HG02884 (cell line): ENCODE results near the gene WNK2.

Experiments
- ATAC-seq: cut with Tn5 transposase; IDR thresholded peaks from one replicate; pipeline ENCODE4 v1.9.1; 2021; ENCODE audit warnings: mild to moderate bottlenecking, moderate library complexity; ENCODE audit not compliant: unreplicated experiment

Gene WNK2

GRCh38 chr9:93198117-93198837, 14.3 kb downstream of the WNK2 start:
- ATAC-seq = no peak

- no peak for ATAC-seq
Observed at GRCh38 chr9:93198838-93199625, 15.1 kb downstream of the WNK2 start.

DNA sequence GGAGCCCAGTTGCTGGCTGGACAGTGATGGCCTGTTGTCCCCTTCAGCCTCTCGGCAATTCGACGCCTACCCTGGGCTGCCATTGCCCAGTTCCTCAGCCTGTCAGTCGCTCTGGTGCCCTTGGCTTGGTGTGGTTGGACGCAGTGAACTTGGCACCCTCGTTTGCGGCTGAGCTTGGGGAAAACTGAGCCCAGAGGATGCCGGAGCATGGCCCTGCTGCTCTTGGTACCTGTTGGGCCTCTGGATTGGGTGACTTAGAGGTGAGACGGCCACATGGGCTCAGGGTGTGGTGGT, 16.5 kb downstream of the WNK2 start:
- ATAC-seq = no peak

DNA sequence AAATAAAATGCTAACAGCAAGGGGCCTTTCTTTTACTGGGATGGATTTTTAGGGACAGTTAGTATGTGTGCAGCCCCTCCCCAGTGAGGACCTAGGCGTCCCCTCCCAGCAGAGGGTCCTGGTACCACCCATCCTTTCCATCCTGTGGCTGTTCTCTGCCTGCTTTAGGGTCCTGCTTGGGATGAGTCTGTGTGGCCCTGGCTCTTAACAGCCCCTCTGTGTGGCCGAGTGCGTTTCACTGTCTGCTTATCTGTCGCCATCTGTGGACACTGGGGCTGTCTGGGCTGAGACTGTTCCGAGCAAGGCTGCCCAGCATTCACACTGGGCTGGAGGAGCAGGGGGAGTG, 17.0 kb downstream of the WNK2 start:
- ATAC-seq = no peak

DNA sequence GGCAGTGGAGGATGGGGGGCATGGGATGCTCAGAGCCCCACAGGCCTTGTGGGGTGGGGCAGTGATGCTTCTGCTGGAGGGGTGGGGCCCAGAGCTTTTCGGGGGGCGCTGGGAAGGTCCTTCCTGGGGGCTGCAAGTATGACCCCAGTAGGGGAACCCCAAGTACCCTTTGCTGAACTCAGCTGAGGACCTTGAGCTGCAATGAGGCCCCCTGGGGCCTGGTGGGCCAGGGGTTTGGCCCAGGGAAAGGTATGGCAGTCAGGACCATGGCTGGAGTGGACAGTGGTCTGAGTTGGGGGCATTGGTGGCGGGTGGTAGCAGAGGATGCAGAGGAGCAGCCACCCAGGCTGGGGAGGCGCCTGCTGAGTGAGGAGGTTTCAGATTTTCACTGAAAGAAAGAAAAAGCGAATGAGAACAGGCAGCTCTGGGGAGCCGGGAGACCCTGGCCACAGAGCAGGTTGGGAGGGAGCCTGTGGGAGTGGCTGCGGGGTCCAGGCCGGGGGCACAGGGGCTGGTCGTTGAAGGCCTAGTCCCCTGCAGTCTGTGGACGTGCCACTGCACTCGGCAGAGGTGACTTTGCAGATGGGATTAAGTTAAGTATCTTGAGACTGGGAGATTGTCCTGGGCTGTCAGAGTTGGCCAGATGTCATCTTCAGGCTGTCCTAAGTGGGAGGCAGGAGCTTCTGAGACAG, 19.2 kb downstream of the WNK2 start:
- no peak for ATAC-seq

GRCh38 chr9:93203718-93204469, 20.0 kb downstream of the WNK2 start:
- no peak for ATAC-seq

DNA sequence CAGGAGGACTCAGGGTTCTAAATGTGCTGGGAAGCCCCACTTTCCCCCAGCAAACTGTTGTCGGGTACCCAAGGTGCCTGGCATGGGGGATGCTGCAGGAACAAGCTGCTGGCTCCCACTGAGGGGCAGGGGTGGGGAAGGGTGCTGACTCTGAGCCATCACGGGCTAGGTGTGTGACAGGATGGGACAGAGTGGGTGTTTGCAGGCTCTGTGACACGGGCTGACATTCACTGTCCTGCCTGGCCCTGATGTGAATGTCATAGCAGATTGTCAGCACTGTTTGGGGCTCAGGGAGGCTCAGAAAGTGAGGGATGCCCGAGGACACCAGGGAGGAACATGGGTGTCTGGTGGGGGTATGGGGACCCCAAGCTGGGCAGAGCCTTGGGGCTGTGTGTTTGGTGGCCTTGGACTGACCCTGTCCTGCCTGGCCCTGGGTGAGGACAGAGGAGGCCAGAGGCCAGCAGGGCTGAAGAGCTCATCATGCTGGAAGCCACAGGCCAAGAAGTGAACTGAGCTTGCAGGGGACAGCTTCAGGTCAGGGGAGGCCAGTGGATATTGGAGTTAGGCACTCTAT, 20.6 kb downstream of the WNK2 start:
- ATAC-seq = no peak

GRCh38 chr9:93205045-93205768, 21.3 kb downstream of the WNK2 start:
- ATAC-seq = no peak

- no peak for ATAC-seq
Observed at GRCh38 chr9:93205896-93206575, 22.1 kb downstream of the WNK2 start.

GRCh38 chr9:93206576-93207155, 22.7 kb downstream of the WNK2 start:
- ATAC-seq = no peak

DNA sequence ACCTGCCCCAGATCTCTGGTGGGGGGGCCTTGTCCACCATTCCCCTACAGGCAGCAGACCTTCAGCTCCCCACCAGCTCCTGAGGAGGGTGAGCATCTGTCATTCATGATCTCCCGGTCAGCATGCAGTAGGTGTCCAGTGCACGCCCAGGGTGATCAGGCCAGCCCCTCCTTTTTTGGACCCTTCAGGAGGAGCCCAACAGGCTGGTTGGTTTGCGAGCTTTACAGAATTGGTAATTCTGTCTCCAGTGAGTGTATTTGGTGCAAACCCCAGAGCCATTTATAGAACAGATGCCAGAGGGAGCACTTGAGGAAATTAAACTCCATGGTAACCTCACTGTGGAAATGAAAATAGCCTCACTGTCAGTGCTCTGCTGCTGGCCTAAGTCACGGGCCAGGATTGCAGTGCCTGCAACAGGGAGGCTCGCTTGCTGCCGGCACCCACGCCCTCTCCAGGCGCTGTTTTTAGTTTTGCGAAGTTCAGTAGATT, 23.4 kb downstream of the WNK2 start:
- ATAC-seq = no peak

DNA sequence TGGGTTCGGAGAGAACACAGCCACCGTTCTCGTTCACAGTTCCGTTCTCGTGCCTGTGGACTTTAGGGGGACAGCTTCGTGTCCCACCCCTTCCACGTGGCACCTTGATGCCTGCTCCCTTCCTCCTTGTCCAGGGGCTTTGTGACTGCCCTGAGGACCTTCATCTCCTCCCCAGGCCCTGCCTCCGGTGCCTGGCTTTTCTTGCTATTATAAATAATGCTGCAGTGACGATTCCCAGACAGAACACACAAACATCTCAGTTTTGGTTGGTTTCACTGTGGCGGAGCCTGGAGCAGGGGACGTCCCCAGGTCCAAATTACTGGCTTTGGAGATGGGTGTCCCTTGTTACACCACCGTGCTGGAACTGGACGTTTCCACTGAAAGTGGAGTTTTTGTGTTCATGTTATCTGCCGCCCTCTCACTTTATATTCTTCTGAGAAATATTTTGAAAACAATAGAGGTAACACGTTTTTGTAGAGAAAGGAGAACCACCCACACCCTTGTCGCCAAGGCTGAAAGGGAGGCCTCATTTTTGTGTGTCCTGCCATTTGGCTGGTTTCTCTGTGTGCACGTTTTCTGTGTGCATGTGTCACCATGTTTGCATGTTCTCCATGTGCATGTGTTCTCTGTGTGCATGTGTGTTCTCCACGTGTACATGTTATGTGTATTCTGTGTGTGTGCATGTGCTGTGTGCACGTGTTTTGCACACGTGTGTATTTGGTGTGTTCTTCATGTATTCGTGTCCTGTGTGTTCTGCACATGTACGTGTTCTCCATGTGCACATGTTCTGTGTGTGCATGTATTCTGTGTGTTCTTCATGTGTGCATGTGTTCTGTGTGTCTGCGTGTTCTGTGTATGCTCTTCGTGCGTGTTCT, 24.2 kb downstream of the WNK2 start:
- no peak for ATAC-seq

DNA sequence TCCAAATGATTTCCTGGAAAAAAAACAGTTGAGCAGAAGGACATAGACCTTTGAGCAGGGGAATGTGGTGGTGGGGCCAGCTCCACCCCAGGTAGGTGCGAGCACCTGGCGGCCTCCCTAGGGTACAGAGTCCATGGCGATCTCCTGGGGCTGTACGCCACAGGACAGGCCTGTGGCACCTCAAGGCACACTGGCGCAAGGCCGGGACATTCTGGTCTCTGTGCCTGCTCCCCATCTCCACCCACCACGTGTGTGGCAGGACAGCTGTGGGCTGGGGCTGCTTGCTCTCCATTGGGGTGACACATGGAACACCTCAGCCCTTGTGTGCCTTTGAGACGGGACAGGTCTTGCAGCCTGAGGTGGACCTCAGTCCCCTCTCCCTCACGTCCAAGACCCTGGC, 25.2 kb downstream of the WNK2 start:
- ATAC-seq = no peak

GRCh38 chr9:93209576-93210323, 25.8 kb downstream of the WNK2 start:
- no peak for ATAC-seq

DNA sequence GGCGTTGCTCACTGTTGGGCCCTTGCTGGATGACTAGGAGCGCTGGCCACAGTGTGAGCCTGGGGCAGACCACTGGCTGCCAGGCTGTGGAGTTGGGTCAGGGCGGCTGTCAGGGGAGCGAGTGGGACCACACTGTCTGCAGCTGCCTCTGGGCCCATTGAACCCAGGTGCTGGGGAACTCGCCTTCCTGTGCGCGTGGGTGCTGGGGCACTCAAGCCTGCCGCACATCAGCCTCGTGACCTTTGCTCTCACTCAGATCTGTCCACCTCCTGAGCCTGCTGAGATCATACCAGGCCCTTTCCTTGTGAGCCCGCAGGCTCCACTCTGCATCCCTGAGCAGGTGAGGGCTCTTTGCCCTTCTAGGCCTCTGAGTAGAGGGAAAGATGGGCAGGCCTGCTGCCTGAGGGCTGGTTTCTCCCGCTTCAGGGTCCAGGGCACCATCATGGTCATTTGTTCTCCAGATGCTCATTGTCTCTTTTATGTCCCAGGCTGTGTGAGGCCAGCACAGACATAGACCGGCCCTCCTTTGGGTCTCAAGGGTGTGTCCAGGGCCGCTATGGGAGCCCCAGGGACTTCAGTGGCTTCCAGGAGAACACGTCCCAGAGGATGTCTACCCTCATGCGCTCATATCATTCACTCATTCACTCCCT, 26.5 kb downstream of the WNK2 start:
- ATAC-seq = no peak

- no peak for ATAC-seq
Observed at GRCh38 chr9:93210974-93211653, 27.2 kb downstream of the WNK2 start.

DNA sequence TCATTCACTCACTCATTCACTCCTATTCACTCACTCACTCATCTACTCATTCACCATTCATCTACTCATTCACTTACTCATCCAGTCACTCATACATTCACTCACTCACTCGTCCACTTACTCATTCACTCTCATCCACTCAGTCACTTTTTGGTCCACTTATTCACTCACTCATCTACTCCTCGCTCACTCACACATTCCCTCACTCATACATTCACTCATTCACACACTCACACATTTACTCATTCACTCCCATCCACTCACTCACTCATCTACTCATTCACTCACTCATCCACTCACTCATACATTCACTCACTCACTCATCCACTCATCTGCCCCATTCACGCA, 27.7 kb downstream of the WNK2 start:
- no peak for ATAC-seq
